Prostate gland (tissue), 2 donors: Measurements from ENCODE around the gene ZNF317.

Experiments
- POLR2A ChIP-seq: fragments of 450-650 bp; IDR thresholded peaks from one replicate; pipeline ENCODE4 v1.6.1; 2016; ENCODE audit warnings: antibody characterized with exemption, mild to moderate bottlenecking
- POLR2AphosphoS5 ChIP-seq: sonication (generic); formaldehyde crosslinking; IDR thresholded peaks from one replicate; pipeline ENCODE4 v1.6.1; 2017; ENCODE audit warnings: antibody characterized with exemption
- TF ChIP-seq, protein P1 (sequence below), 4 experiments: fragments of 200-600 bp in 2 of 4; fragments of 450-650 bp in 2 of 4; sonication (generic) in 2 of 4; IDR thresholded peaks; 1 replicate in 3 of 4; 2 replicates in 1 of 4; pipeline ENCODE4 v1.5.1; 2016 to 2019; ENCODE audit warnings: antibody characterized with exemption in 4 of 4, mild to moderate bottlenecking in 2 of 4, moderate library complexity in 2 of 4

DNA sequence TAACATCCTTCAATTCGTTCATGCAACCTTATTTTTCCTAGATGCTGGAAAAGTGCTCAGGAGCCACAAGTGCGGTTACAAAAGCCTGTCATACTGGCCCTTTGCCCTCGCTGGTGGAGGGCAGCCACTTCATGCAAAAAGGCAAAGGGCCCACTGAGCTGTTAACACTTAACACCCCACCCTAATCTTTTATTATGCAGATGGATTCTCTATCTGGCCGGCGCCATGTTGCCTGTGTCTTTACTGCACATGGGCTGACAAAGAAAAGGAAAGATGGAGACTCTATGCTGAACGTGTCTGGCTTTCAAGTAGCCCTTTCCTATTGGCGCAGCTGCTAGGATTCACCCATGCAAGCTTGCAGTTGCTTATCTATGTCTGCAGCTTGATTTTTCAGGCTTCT lies 49.3 kb downstream of the ZNF317 start:
- TF ChIP-seq, protein P1, sequence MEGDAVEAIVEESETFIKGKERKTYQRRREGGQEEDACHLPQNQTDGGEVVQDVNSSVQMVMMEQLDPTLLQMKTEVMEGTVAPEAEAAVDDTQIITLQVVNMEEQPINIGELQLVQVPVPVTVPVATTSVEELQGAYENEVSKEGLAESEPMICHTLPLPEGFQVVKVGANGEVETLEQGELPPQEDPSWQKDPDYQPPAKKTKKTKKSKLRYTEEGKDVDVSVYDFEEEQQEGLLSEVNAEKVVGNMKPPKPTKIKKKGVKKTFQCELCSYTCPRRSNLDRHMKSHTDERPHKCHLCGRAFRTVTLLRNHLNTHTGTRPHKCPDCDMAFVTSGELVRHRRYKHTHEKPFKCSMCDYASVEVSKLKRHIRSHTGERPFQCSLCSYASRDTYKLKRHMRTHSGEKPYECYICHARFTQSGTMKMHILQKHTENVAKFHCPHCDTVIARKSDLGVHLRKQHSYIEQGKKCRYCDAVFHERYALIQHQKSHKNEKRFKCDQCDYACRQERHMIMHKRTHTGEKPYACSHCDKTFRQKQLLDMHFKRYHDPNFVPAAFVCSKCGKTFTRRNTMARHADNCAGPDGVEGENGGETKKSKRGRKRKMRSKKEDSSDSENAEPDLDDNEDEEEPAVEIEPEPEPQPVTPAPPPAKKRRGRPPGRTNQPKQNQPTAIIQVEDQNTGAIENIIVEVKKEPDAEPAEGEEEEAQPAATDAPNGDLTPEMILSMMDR (IDR thresholded peaks at IDR 0.05) = no peak
- TF ChIP-seq POLR2A (no peak), POLR2AphosphoS5 (no peak)
